Colon (tissue), 2 donors: ENCODE data around the gene AIFM2.
"Not testable (repeated sequence)": the region's sequence is repeated elsewhere in the genome, so short reads cannot be mapped to it uniquely, and the experiment has no call there.

Experiments
- FAIRE-seq: peaks from 2 replicates; lab custom pipeline; 2012; peaks lifted over from hg19 to GRCh38; lab: Jason Lieb, UNC
- donor health status: control.
- donor health status: control.

Gene AIFM2

GRCh38 chr10:70090951-70091350, 41.7 kb downstream of the AIFM2 start:
- FAIRE-seq = no peak

GRCh38 chr10:70090013-70090412, 42.6 kb downstream of the AIFM2 start:
- no peak for FAIRE-seq

- no peak for FAIRE-seq
Observed at GRCh38 chr10:70088308-70088698, 44.3 kb downstream of the AIFM2 start.

- FAIRE-seq = no peak
Observed at GRCh38 chr10:70087616-70088307, 44.9 kb downstream of the AIFM2 start.

GRCh38 chr10:70085975-70086613, 46.5 kb downstream of the AIFM2 start:
- no peak for FAIRE-seq

GRCh38 chr10:70084189-70084588, 48.4 kb downstream of the AIFM2 start:
- no peak for FAIRE-seq

GRCh38 chr10:70080789-70081188, 51.8 kb downstream of the AIFM2 start:
- FAIRE-seq = not testable (repeated sequence)

- no peak for FAIRE-seq
Observed at GRCh38 chr10:70078937-70079336, 53.7 kb downstream of the AIFM2 start.

GRCh38 chr10:70078329-70078728, 54.3 kb downstream of the AIFM2 start:
- no peak for FAIRE-seq

- FAIRE-seq = no peak
Observed at GRCh38 chr10:70074971-70075370, 57.7 kb downstream of the AIFM2 start.

- no peak for FAIRE-seq
Observed at GRCh38 chr10:70074165-70074564, 58.5 kb downstream of the AIFM2 start.

- no peak for FAIRE-seq
Observed at GRCh38 chr10:70070834-70071233, 61.8 kb downstream of the AIFM2 start.

GRCh38 chr10:70069346-70069745, 63.3 kb downstream of the AIFM2 start:
- FAIRE-seq = no peak

- FAIRE-seq = no peak
Observed at GRCh38 chr10:70068925-70069324, 63.7 kb downstream of the AIFM2 start.

- FAIRE-seq = no peak
Observed at GRCh38 chr10:70067586-70067985, 65.0 kb downstream of the AIFM2 start.

- FAIRE-seq = no peak
Observed at GRCh38 chr10:70066190-70066589, 66.4 kb downstream of the AIFM2 start.

- FAIRE-seq = no peak
Observed at GRCh38 chr10:70064486-70064885, 68.1 kb downstream of the AIFM2 start.

GRCh38 chr10:70063418-70064098, 69.1 kb downstream of the AIFM2 start:
- no peak for FAIRE-seq
